Measurements from ENCODE around the gene GRAMD1A. TPM values are rescaled to one million over a fixed set of nuclear protein-coding genes. Genes with fewer than 3 reads are reported as not detected.

GRAMD1A gene
- total RNA-seq, 1 donor from 2014 or later: 29.3 TPM

- DNase-seq (ENCODE audit: low spot score in 2 of 2): no peak
- FAIRE-seq: no peak
These were observed 32.3 kb downstream of the GRAMD1A start for GRCh38 chr19:35032356-35032865.

DNA sequence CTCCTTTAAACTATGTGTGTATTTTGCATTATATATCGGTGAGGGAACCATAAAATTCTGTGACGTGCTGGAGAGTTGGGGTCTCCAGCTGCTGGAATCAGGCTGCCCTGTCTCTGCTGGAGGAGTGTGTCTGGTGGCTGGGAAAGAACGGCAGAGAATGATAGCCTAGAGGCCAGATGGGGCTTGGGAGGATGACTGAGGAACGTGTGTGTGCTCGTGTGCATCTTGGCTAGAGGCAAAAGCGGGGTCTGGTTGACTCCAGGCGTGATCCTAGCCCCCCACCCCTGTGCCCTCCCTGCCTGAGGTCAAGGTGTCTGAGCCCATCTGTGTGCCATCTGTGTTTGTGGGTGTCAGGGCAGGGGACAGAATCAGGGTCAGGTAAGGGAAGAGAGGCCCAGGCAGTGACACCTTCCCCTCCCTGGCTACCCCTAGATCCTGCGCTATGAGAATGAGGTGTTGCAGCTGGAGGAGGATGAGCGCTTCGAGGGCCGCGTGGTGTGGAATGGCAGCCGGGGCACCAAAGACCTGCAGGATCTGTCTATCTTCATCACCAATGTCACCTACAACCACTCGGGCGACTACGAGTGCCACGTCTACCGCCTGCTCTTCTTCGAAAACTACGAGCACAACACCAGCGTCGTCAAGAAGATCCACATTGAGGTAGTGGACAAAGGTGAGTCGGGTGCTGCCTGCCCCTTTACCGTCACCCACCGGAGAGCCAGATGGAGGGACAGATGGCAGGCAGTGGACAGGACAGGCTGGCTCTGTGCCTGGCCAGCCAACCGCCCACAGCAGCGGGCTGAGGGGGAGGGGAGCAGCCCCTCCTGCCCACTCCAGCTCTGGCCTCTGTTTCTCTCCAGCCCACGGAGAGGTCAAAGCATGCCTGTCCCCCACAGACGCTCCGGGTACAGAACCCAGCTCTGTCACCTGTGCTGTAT lies 33.2 kb downstream of the GRAMD1A start:
- DNase-seq (ENCODE audit: low spot score in 2 of 2): no peak
- FAIRE-seq: no peak

- no peak for DNase-seq (ENCODE audit: low spot score in 2 of 2)
- FAIRE-seq: no peak
These were observed 33.9 kb downstream of the GRAMD1A start for GRCh38 chr19:35034005-35034502.

DNA sequence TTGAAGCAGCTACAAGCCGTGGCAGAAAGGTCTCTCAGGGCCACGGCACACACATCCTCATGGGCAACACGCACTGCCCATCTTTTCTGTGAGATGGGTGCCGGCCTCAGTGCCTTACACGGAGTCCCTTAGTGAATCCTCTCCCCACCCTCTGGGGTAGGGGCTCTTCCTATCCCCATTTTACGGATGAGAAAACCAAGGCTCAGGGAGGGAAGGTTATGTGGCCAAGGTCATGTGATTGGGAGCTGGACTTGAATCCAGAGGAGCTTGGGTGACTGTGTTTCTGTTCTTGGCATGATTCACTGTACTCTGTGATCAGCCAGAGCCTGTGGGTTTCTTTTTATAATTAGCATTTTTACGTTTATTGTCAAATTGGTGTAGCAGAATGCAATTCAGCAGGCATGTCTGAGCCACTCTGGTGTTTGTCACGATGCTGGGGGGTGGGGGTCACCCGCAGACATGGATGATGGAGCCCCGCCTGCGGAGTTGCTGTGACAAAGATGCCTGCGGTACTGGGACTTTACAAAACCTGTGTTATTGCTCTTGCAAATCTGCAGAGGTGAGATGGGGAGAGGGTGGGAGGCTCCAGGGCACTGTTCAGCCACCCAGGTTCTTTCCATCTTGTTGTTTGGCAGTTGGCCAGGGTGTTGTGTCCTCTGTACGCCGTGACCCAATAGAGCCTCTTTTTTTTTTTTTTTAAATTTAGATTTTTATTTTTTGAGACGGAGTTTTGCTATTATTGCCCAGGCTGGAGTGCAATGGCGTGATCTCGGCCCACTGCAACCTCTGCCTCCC lies 34.7 kb downstream of the GRAMD1A start:
- DNase-seq (ENCODE audit: low spot score in 2 of 2) (no peak), FAIRE-seq (no peak)

- FAIRE-seq: no peak
- peak; percentile 59 to 69 for DNase-seq (ENCODE audit: low spot score in 2 of 2)
These were observed 37.8 kb downstream of the GRAMD1A start for GRCh38 chr19:35037716-35038622.

DNA sequence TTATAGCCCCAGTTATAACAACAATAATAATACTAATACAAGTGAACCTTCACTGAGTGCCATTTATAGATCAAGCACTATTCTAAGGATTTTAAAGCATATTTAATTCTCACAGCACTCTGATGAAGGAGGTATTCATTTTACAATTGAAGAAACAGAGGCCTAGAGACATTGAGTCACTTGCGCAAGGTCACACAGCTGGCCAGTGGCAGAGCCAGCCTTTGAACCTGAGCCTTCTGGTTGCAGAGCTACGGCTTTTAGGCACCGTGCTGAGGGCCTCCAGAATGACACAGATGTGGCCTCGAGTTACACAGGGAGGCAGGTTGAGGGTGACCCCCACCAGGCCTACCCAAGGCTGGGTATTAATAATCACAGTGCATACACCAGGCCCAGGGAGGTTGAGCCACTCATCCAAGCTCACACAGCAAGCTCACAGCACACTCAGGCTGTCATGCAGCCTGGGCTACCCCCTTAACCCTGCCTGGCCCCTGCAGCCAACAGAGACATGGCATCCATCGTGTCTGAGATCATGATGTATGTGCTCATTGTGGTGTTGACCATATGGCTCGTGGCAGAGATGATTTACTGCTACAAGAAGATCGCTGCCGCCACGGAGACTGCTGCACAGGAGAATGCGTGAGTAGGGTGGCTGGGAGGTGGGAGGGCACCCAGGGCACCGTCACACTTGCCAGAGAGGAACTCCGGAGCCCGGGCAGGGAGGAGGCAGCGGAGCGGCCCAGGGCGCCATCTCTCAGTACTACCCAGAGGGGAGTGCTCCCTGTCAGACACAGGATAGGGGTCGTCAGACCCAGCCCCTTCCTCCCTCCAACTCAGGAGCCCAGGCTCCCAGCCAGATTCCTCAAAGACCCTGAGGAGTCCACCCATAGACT lies 38.7 kb downstream of the GRAMD1A start:
- DNase-seq (ENCODE audit: low spot score in 2 of 2) (no peak), FAIRE-seq (no peak)

DNA sequence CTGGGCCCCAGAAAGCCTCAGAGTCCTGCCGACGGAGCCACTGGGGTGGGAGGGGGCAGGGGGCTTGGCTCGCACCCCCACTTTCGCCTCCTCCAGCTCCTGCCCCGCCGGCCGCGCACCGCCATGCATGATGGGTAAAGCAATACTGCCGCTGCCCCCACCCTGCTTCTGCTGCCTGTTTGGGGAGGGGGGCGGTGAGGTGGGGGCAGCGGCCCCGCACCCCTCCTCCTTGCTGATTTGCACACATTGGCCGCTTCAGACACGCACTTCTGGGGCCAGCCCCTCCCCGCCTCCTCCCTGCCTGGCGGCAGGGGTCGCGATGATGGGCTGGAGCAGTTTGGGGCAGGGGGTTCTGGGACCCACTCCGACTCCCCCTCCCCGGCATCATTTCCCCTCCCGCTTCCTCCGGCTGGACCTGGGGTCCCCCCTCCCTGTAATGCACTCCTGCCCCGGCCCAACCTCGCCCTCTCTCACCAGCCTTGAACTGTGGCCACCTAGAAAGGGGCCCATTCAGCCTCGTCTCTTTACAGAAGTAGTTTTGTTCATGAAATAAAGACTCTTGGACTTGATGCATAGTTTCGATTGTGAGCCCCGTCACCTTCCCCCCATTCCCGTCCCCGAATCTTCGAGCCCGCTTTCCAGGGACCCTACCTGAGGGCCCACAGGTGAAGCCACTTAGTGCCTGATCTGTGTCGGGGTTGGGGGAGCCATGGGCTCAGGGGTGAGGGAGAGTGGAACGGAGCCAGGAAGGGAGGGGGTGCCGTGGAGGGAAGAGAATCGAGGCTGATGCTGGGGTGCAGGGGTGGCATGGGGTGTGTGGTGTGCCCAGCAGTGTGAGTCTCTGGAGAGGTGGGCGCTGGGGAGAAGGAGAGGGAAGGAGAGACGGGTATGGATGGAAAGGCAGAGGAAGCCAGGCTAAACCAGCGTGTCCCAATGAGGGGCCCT lies 40.0 kb downstream of the GRAMD1A start:
- FAIRE-seq (no peak), DNase-seq (ENCODE audit: low spot score in 2 of 2) (no peak)

GRCh38 chr19:35040826-35041547 lies 40.9 kb downstream of the GRAMD1A start:
- FAIRE-seq (no peak), DNase-seq (ENCODE audit: low spot score in 2 of 2) (peak; percentile 76 to 79)

GRCh38 chr19:35041548-35042055 lies 41.5 kb downstream of the GRAMD1A start, which contains the start of gene HPN:
Gene HPN (plus strand): TSS chr19:35041721. CDS start chr19:35042507, 786 bp downstream.
- no peak for FAIRE-seq
- DNase-seq (ENCODE audit: low spot score in 2 of 2): no peak

GRCh38 chr19:35042056-35042730 lies 42.1 kb downstream of the GRAMD1A start:
- DNase-seq (ENCODE audit: low spot score in 2 of 2) (no peak), FAIRE-seq (no peak)

GRCh38 chr19:35042954-35043604 lies 43.0 kb downstream of the GRAMD1A start:
- FAIRE-seq (no peak), DNase-seq (ENCODE audit: low spot score in 2 of 2) (no peak)

DNA sequence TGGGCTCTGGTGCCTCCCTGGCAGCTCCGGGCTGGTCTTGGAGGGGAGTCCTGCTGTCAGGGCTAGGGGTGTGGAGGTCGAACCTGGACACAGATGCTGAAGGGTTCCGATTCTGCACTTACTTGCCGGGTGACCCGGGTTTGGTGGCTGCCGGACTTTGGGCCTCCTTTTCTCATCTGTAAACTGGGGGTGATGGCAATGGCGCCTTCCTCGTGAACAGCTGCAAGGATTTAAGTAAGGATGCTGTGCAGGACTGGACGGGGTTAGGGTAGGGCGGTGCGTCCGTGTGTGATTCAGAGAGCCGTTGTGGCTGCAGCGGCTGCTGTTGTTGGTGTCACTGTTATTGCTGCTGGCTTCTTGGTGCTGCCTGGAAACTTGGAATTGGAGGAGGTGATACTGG lies 43.8 kb downstream of the GRAMD1A start:
- FAIRE-seq: no peak
- DNase-seq (ENCODE audit: low spot score in 2 of 2): no peak

- DNase-seq (ENCODE audit: low spot score in 2 of 2) (peak; percentile 74 to 82), FAIRE-seq (no peak)
These were observed 44.4 kb downstream of the GRAMD1A start for GRCh38 chr19:35044317-35045117.

GRCh38 chr19:35045667-35046300 lies 45.7 kb downstream of the GRAMD1A start:
- DNase-seq (ENCODE audit: low spot score in 2 of 2) (peak; percentile 46 to 58), FAIRE-seq (no peak)
